Mesenchymal stem cell (in vitro differentiated cells and primary cell): ENCODE results near the gene TMEM229A.

Experiments used
- DNase-seq: peaks from one replicate; pipeline ENCODE4 v3.0.0-alpha.2; 2013
- H2AFZ ChIP-seq: one replicate; pipeline ENCODE4 v1.6.1; 2013; ENCODE audit warnings: low read depth, mild to moderate bottlenecking, control low read depth, inconsistent platforms, low read length, moderate library complexity
- H2AK5ac ChIP-seq: 2 replicates; pipeline ENCODE4 v1.6.1; 2013; ENCODE audit warnings: low read length, moderate library complexity, mild to moderate bottlenecking, inconsistent platforms; ENCODE audit not compliant: severe bottlenecking
- H2BK120ac ChIP-seq: one replicate; pipeline ENCODE4 v1.6.1; 2013; ENCODE audit warnings: low read depth, mild to moderate bottlenecking, inconsistent platforms, low read length, moderate library complexity
- H2BK12ac ChIP-seq, 2 experiments: one replicate each; pipeline ENCODE4 v1.6.1; 2013; ENCODE audit warnings: inconsistent platforms in 2 of 2, low read length in 2 of 2, mild to moderate bottlenecking in 2 of 2, moderate library complexity in 2 of 2, control low read depth in 1 of 2
- H2BK15ac ChIP-seq: one replicate; pipeline ENCODE4 v1.6.1; 2013; ENCODE audit warnings: mild to moderate bottlenecking, low read depth, inconsistent platforms; ENCODE audit not compliant: poor library complexity, severe bottlenecking
- H2BK5ac ChIP-seq: 2 replicates; pipeline ENCODE4 v1.6.1; 2013; ENCODE audit warnings: low read depth, mild to moderate bottlenecking, low read length, control low read depth, inconsistent platforms; ENCODE audit not compliant: poor library complexity, severe bottlenecking
- H3K14ac ChIP-seq, 2 experiments: one replicate each; pipeline ENCODE4 v1.6.1; 2013; ENCODE audit warnings: inconsistent platforms in 2 of 2, low read length in 2 of 2, control low read depth in 1 of 2, mild to moderate bottlenecking in 1 of 2, moderate library complexity in 1 of 2
- H3K18ac ChIP-seq, 2 experiments: one replicate each; pipeline ENCODE4 v1.6.1; 2013; ENCODE audit warnings: inconsistent platforms in 2 of 2, low read length in 2 of 2, control low read depth in 1 of 2, low read depth in 1 of 2, mild to moderate bottlenecking in 1 of 2
- H3K23ac ChIP-seq, 2 experiments: one replicate each; pipeline ENCODE4 v1.6.1; 2013; ENCODE audit warnings: inconsistent platforms in 2 of 2, low read length in 2 of 2, mild to moderate bottlenecking in 2 of 2, moderate library complexity in 2 of 2, control low read depth in 1 of 2
- H3K27ac ChIP-seq: 2 replicates; pipeline ENCODE4 v1.5.1; 2013; ENCODE audit warnings: mild to moderate bottlenecking, moderate library complexity, low read length, control low read depth, inconsistent platforms; ENCODE audit not compliant: poor library complexity, severe bottlenecking
- H3K27me3 ChIP-seq, 2 experiments: 2 replicates each; pipeline versions ENCODE4 v1.6.1 to v1.7.0; 2013; ENCODE audit warnings: low read length in 2 of 2, mild to moderate bottlenecking in 2 of 2, moderate library complexity in 2 of 2, control low read depth in 1 of 2, inconsistent platforms in 1 of 2; ENCODE audit not compliant: control insufficient read depth in 1 of 2, insufficient read depth in 1 of 2
- H3K36me3 ChIP-seq, 2 experiments: 2 replicates each; pipeline versions ENCODE4 v1.6.1 to v1.7.0; 2013; ENCODE audit warnings: low read length in 2 of 2, control low read depth in 1 of 2, inconsistent platforms in 1 of 2, low read depth in 1 of 2, mild to moderate bottlenecking in 1 of 2; ENCODE audit not compliant: insufficient read depth in 2 of 2, control insufficient read depth in 1 of 2
- H3K4ac ChIP-seq, 2 experiments: one replicate each; pipeline ENCODE4 v1.6.1; 2013; ENCODE audit warnings: inconsistent platforms in 2 of 2, low read length in 2 of 2, mild to moderate bottlenecking in 2 of 2, moderate library complexity in 2 of 2, control low read depth in 1 of 2, low read depth in 1 of 2
- H3K4me1 ChIP-seq: 2 replicates; pipeline ENCODE4 v1.6.1; 2013; ENCODE audit warnings: low read depth, low read length, control low read depth; ENCODE audit not compliant: control insufficient read depth, insufficient read depth
- H3K4me2 ChIP-seq: 2 replicates; pipeline ENCODE4 v1.6.1; 2013; ENCODE audit warnings: low read length, mild to moderate bottlenecking, inconsistent platforms; ENCODE audit not compliant: poor library complexity, severe bottlenecking
- H3K4me3 ChIP-seq, 2 experiments: 2 replicates each; pipeline versions ENCODE4 v1.5.1 to v1.7.0; 2013; ENCODE audit warnings: low read length in 2 of 2, mild to moderate bottlenecking in 2 of 2, control low read depth in 1 of 2, low read depth in 1 of 2; ENCODE audit not compliant: insufficient read depth in 1 of 2
- H3K79me1 ChIP-seq: replicated peaks from 2 replicates; pipeline ENCODE4 v1.6.1; 2013; ENCODE audit warnings: mild to moderate bottlenecking, control low read depth, low read length, inconsistent platforms; ENCODE audit not compliant: poor library complexity, severe bottlenecking
- H3K9ac ChIP-seq: 2 replicates; pipeline ENCODE4 v1.7.0; 2013; ENCODE audit warnings: mild to moderate bottlenecking, low read length, moderate library complexity
- H3K9me3 ChIP-seq: 2 replicates; pipeline ENCODE4 v1.7.0; 2013; ENCODE audit warnings: mild to moderate bottlenecking, low read length; ENCODE audit not compliant: control insufficient read depth
- H4K8ac ChIP-seq: one replicate; pipeline ENCODE4 v1.6.1; 2013; ENCODE audit warnings: inconsistent platforms, mild to moderate bottlenecking, low read length, moderate library complexity
- H4K91ac ChIP-seq: one replicate; pipeline ENCODE4 v1.6.1; 2013; ENCODE audit warnings: mild to moderate bottlenecking, low read length, inconsistent platforms
- WGBS: methylation state at CpG from one replicate; pipeline ENCODE4 v1.1.7; 2013; ENCODE audit warnings: mixed read lengths; 5-methylcytosine and 5-hydroxymethylcytosine counted together

Gene TMEM229A

GRCh38 chr7:123992913-123993518 is 39.9 kb downstream of the TMEM229A start:
- Histone ChIP-seq H3K23ac (no peak overlapping the region), H2BK5ac (no peak overlapping the region), H3K4ac (no peak overlapping the region), H3K4me3 (no peak overlapping the region), H3K27me3 (no peaks in the 10 kb centered on the region), H4K91ac (no peak overlapping the region), H3K36me3 (no peaks in the 10 kb centered on the region), H2AFZ (no peak overlapping the region), H3K9me3 (no peaks in the 10 kb centered on the region), H3K79me1 (no peaks in the 10 kb centered on the region), H3K14ac (no peak overlapping the region), H2BK15ac (no peak overlapping the region), H3K4me1 (no peaks in the 10 kb centered on the region), H2BK12ac (no peak overlapping the region), H2AK5ac (no peak overlapping the region), H3K4me2 (no peak overlapping the region), H2BK120ac (no peak overlapping the region), H3K9ac (no peak overlapping the region), H3K27ac (no peak overlapping the region), H4K8ac (no peak overlapping the region), H3K18ac (no peak overlapping the region)
- DNase-seq: no peak
- 95% methylated on average over 2 of the region's 2 CpGs for WGBS

- H3K79me1 ChIP-seq: no peaks in the 10 kb centered on the region
- no CpG with 5 or more reads among the region's 2 CpGs for WGBS
- H3K9me3 ChIP-seq: no peaks in the 10 kb centered on the region
- H2BK12ac ChIP-seq: no peak overlapping the region
- no peak overlapping the region for H3K4me3 ChIP-seq
- H3K4ac ChIP-seq: no peak overlapping the region
- H3K9ac ChIP-seq: no peak overlapping the region
- no peak overlapping the region for H2BK15ac ChIP-seq
- H4K91ac ChIP-seq: no peak overlapping the region
- H3K18ac ChIP-seq: no peak overlapping the region
- no peak overlapping the region for H3K23ac ChIP-seq
- H3K27ac ChIP-seq: no peak overlapping the region
- no peak overlapping the region for H4K8ac ChIP-seq
- no peak overlapping the region for H3K4me2 ChIP-seq
- H2BK5ac ChIP-seq: no peak overlapping the region
- H3K36me3 ChIP-seq: no peaks in the 10 kb centered on the region
- no peak overlapping the region for H3K14ac ChIP-seq
- H2AK5ac ChIP-seq: no peak overlapping the region
- H2BK120ac ChIP-seq: no peak overlapping the region
- no peaks in the 10 kb centered on the region for H3K4me1 ChIP-seq
- H3K27me3 ChIP-seq: no peaks in the 10 kb centered on the region
- no peak overlapping the region for H2AFZ ChIP-seq
- no peak for DNase-seq
These were observed 45.4 kb downstream of the TMEM229A start for GRCh38 chr7:123987445-123987844.
